GM12878 (cell line): ENCODE results near the gene DYNLT2. TPM values are rescaled to one million over a fixed set of nuclear protein-coding genes. Genes with fewer than 3 reads are reported as not detected.

Source experiments
- CBFB ChIP-seq: IDR thresholded peaks from 2 replicates; pipeline ENCODE4 v1.6.1; 2016; ENCODE audit warnings: antibody characterized with exemption, low read depth
- ETV6 ChIP-seq, 2 experiments: fragments of 450-650 bp in 1 of 2; IDR thresholded peaks in 1 of 2; conservative IDR thresholded peaks in 1 of 2; 2 replicates each; pipeline ENCODE4 v1.6.1; 2014; ENCODE audit warnings: antibody characterized with exemption in 1 of 2, borderline replicate concordance in 1 of 2, low read depth in 1 of 2, mild to moderate bottlenecking in 1 of 2, moderate library complexity in 1 of 2
- EZH2 ChIP-seq: IDR thresholded peaks from 2 replicates; pipeline ENCODE4 v1.6.1; 2012; ENCODE audit warnings: low read depth, mild to moderate bottlenecking, control low read depth, inconsistent platforms, low read length, borderline replicate concordance; ENCODE audit not compliant: control insufficient read depth
- FOXK2 ChIP-seq: fragments of 450-650 bp; IDR thresholded peaks from 2 replicates; pipeline ENCODE4 v1.6.1; 2017; ENCODE audit warnings: mild to moderate bottlenecking, moderate library complexity
- HDAC2 ChIP-seq: fragments of 200-600 bp; sonication (generic); IDR thresholded peaks from 2 replicates; pipeline ENCODE4 v1.6.1; 2017
- PAX8 ChIP-seq: fragments of 450-650 bp; IDR thresholded peaks from 2 replicates; pipeline ENCODE4 v1.6.1; 2017; ENCODE audit warnings: mild to moderate bottlenecking, moderate library complexity
- POU2F2 ChIP-seq: IDR thresholded peaks from 3 replicates; pipeline ENCODE4 v1.6.1; 2011; ENCODE audit warnings: low read depth, mild to moderate bottlenecking, low read length, borderline replicate concordance
- RAD21 ChIP-seq: IDR thresholded peaks from 2 replicates; pipeline ENCODE4 v1.6.1; 2011; ENCODE audit warnings: mild to moderate bottlenecking, low read depth, low read length, moderate library complexity; ENCODE audit not compliant: insufficient read depth
- RB1 ChIP-seq: fragments of 450-650 bp; formaldehyde crosslinking; IDR thresholded peaks from 2 replicates; pipeline ENCODE4 v1.6.1; 2017; ENCODE audit warnings: mild to moderate bottlenecking, borderline replicate concordance
- TBL1XR1 ChIP-seq: IDR thresholded peaks from 2 replicates; pipeline ENCODE4 v1.6.1; 2012; ENCODE audit warnings: low read depth, low read length, improper control_type of control experiment
- YY1 ChIP-seq: IDR thresholded peaks from 2 replicates; pipeline ENCODE4 v1.6.1; 2011; ENCODE audit warnings: low read depth, mild to moderate bottlenecking, low read length
- polyA plus RNA-seq, 11 experiments: library from polyadenylated mRNA; depleted of rRNA in 4 of 11; unstranded in 6 of 11; stranded (reverse) in 5 of 11; fragments of >200 nt; fragmentation: Nextera tagmentation in 4 of 11; fragmentation: Illumina TruSeq in 1 of 11; extraction: Ambion mirVana in 4 of 11; extraction: Trizol in 1 of 11; gene quantifications; 1 replicate in 1 of 11; 2 replicates in 10 of 11; pipeline versions ENCODE4 v1.2.1 to v1.2.3, GENCODE V29; 2011 to 2016; ENCODE audit warnings: inconsistent platforms in 2 of 11, missing spikeins in 2 of 11, low read depth in 1 of 11
- total RNA-seq, 4 experiments: library from RNA; depleted of rRNA in 3 of 4; stranded (reverse); fragments of >200 nt in 3 of 4; fragmentation: Illumina TruSeq in 1 of 4; extraction: Trizol in 1 of 4; gene quantifications; 2 replicates each; pipeline versions ENCODE4 v1.2.1 to v1.2.3, GENCODE V29; 2013 to 2021
- TF ChIP-seq, protein P1 (sequence below): IDR thresholded peaks from 2 replicates; pipeline ENCODE4 v1.6.1; 2011; ENCODE audit warnings: borderline replicate concordance, low read depth, mild to moderate bottlenecking, moderate library complexity, low read length; ENCODE audit not compliant: insufficient read depth, poor library complexity, severe bottlenecking
- TF ChIP-seq, protein P2 (sequence below): fragments of 150-350 bp; IDR thresholded peaks from 2 replicates; pipeline ENCODE4 v1.6.1; 2016; ENCODE audit warnings: low read depth, low read length
- TF ChIP-seq, protein P3 (sequence below), 3 experiments: IDR thresholded peaks in 2 of 3; conservative IDR thresholded peaks in 1 of 3; 2 replicates each; pipeline ENCODE4 v1.5.1; 2011; ENCODE audit warnings: low read depth in 3 of 3, low read length in 3 of 3, mild to moderate bottlenecking in 3 of 3, control low read depth in 2 of 3, moderate library complexity in 2 of 3, inconsistent platforms in 1 of 3, mixed read lengths in 1 of 3; ENCODE audit not compliant: control insufficient read depth in 2 of 3, insufficient read depth in 1 of 3; ENCODE audit errors: extremely low read depth in 1 of 3
- TF ChIP-seq, protein P4 (sequence below): fragments of 450-650 bp; IDR thresholded peaks from 2 replicates; pipeline ENCODE4 v1.6.1; 2017; ENCODE audit warnings: borderline replicate concordance
- TF ChIP-seq, protein P5 (sequence below): fragments of 450-650 bp; IDR thresholded peaks from 2 replicates; pipeline ENCODE4 v1.6.1; 2017; ENCODE audit warnings: mild to moderate bottlenecking, low read depth, inconsistent platforms; ENCODE audit not compliant: poor library complexity, severe bottlenecking
- TF ChIP-seq, protein P6 (sequence below): IDR thresholded peaks from 2 replicates; pipeline ENCODE4 v1.6.1; 2012; ENCODE audit warnings: low read depth, low read length, improper control_type of control experiment

The DYNLT2 gene
- total and polyA plus RNA-seq, 10 of the 15 experiments (the other 5 are each of a cell fraction or from before 2014, with no cell fraction given), result 2.2 to 5.9 (median 5.4) TPM

DNA sequence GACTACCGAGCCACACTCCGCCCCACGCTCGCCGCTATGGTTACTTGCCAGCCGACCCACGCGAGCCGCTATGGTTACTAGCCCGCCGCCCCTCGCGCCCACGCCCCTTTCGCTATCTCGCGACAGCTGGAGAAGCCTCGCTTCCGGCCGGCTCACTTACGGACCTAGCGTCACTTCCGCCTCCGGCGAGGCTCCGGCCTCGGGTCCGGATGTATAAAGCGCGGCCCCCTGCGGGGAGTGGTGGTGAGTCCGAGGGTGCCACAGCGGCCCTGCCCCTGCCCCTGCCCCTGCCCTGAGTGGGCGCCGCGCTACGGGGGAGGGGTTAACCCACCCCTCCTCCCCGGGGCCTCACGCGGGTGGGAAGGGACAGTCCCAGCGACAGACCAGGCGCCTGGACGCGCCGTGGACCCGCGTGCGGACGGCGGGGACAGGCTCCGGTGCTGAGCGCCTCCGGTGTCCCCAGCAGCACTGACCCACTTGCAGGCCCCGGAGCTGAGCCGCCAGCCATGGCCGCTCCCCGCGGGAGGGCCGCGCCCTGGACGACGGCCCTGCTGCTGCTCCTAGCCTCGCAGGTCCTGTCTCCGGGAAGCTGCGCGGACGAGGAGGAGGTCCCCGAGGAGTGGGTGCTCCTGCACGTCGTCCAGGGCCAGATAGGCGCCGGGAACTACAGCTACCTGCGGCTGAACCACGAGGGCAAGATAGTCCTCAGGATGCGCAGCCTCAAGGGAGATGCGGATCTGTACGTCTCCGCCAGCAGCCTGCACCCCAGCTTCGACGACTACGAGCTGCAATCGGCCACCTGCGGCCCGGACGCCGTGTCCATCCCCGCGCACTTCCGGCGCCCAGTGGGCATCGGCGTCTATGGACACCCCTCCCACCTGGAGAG lies 49.2 kb downstream of the DYNLT2 start, which contains the start of the genes C6orf120 and WDR27 (continued):
- TF ChIP-seq, protein P1, sequence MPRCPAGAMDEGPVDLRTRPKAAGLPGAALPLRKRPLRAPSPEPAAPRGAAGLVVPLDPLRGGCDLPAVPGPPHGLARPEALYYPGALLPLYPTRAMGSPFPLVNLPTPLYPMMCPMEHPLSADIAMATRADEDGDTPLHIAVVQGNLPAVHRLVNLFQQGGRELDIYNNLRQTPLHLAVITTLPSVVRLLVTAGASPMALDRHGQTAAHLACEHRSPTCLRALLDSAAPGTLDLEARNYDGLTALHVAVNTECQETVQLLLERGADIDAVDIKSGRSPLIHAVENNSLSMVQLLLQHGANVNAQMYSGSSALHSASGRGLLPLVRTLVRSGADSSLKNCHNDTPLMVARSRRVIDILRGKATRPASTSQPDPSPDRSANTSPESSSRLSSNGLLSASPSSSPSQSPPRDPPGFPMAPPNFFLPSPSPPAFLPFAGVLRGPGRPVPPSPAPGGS, result no peak
- TF ChIP-seq FOXK2 (no peak; the same call in 1 of the 2 replicates), YY1 (peak; percentile 66), CBFB (peak; percentile 94), POU2F2 (peak; percentile 76), TBL1XR1 (peak; percentile 11; the same call in 1 of the 2 replicates), EZH2 (no peak), RAD21 (no peak; the same call in 1 of the 2 replicates), ETV6 (conservative IDR thresholded peaks at IDR 0.05 in 1 of 2, IDR thresholded peaks at IDR 0.05 in 1 of 2; ENCODE audit: borderline replicate concordance in 1 of 2, low read depth in 1 of 2) (no peak), RB1 (no peak), PAX8 (no peak), HDAC2 (no peak)
- TF ChIP-seq, protein P2, sequence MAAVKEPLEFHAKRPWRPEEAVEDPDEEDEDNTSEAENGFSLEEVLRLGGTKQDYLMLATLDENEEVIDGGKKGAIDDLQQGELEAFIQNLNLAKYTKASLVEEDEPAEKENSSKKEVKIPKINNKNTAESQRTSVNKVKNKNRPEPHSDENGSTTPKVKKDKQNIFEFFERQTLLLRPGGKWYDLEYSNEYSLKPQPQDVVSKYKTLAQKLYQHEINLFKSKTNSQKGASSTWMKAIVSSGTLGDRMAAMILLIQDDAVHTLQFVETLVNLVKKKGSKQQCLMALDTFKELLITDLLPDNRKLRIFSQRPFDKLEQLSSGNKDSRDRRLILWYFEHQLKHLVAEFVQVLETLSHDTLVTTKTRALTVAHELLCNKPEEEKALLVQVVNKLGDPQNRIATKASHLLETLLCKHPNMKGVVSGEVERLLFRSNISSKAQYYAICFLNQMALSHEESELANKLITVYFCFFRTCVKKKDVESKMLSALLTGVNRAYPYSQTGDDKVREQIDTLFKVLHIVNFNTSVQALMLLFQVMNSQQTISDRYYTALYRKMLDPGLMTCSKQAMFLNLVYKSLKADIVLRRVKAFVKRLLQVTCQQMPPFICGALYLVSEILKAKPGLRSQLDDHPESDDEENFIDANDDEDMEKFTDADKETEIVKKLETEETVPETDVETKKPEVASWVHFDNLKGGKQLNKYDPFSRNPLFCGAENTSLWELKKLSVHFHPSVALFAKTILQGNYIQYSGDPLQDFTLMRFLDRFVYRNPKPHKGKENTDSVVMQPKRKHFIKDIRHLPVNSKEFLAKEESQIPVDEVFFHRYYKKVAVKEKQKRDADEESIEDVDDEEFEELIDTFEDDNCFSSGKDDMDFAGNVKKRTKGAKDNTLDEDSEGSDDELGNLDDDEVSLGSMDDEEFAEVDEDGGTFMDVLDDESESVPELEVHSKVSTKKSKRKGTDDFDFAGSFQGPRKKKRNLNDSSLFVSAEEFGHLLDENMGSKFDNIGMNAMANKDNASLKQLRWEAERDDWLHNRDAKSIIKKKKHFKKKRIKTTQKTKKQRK, result no peak
- TF ChIP-seq, protein P3, sequence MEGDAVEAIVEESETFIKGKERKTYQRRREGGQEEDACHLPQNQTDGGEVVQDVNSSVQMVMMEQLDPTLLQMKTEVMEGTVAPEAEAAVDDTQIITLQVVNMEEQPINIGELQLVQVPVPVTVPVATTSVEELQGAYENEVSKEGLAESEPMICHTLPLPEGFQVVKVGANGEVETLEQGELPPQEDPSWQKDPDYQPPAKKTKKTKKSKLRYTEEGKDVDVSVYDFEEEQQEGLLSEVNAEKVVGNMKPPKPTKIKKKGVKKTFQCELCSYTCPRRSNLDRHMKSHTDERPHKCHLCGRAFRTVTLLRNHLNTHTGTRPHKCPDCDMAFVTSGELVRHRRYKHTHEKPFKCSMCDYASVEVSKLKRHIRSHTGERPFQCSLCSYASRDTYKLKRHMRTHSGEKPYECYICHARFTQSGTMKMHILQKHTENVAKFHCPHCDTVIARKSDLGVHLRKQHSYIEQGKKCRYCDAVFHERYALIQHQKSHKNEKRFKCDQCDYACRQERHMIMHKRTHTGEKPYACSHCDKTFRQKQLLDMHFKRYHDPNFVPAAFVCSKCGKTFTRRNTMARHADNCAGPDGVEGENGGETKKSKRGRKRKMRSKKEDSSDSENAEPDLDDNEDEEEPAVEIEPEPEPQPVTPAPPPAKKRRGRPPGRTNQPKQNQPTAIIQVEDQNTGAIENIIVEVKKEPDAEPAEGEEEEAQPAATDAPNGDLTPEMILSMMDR (IDR thresholded peaks at IDR 0.05 in 2 of 3, conservative IDR thresholded peaks at IDR 0.05 in 1 of 3; ENCODE audit: control insufficient read depth in 2 of 3, extremely low read depth in 1 of 3, insufficient read depth in 1 of 3, low read depth in 3 of 3, low read length in 3 of 3), result peak in 2 of 3 experiments; percentile 14 to 18; a peak in 1 of 6 replicates
- TF ChIP-seq, protein P4, sequence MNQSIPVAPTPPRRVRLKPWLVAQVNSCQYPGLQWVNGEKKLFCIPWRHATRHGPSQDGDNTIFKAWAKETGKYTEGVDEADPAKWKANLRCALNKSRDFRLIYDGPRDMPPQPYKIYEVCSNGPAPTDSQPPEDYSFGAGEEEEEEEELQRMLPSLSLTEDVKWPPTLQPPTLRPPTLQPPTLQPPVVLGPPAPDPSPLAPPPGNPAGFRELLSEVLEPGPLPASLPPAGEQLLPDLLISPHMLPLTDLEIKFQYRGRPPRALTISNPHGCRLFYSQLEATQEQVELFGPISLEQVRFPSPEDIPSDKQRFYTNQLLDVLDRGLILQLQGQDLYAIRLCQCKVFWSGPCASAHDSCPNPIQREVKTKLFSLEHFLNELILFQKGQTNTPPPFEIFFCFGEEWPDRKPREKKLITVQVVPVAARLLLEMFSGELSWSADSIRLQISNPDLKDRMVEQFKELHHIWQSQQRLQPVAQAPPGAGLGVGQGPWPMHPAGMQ, result peak; percentile 75
- TF ChIP-seq, protein P5, sequence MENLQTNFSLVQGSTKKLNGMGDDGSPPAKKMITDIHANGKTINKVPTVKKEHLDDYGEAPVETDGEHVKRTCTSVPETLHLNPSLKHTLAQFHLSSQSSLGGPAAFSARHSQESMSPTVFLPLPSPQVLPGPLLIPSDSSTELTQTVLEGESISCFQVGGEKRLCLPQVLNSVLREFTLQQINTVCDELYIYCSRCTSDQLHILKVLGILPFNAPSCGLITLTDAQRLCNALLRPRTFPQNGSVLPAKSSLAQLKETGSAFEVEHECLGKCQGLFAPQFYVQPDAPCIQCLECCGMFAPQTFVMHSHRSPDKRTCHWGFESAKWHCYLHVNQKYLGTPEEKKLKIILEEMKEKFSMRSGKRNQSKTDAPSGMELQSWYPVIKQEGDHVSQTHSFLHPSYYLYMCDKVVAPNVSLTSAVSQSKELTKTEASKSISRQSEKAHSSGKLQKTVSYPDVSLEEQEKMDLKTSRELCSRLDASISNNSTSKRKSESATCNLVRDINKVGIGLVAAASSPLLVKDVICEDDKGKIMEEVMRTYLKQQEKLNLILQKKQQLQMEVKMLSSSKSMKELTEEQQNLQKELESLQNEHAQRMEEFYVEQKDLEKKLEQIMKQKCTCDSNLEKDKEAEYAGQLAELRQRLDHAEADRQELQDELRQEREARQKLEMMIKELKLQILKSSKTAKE, result no peak
- TF ChIP-seq, protein P6, sequence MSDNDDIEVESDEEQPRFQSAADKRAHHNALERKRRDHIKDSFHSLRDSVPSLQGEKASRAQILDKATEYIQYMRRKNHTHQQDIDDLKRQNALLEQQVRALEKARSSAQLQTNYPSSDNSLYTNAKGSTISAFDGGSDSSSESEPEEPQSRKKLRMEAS, result peak; percentile 79; the same call in 1 of the 2 replicates
